A549 (cell line): ENCODE measurements around the gene CTRL. TPM values are rescaled to one million over a fixed set of nuclear protein-coding genes. Genes with fewer than 3 reads are reported as not detected.

Experiments
- ATAC-seq, 2 experiments: fragments of 200-7000 bp in 1 of 2; fragments of >200 bp in 1 of 2; cut with Nextera tagmentation in 1 of 2; cut with Tn5 transposase in 1 of 2; 3 replicates each; pipeline versions ENCODE4 v1.8.0 to v1.9.1; 2018 to 2020; ENCODE audit warnings: mild to moderate bottlenecking in 1 of 2, moderate library complexity in 1 of 2
- CTCF ChIA-PET: fragments of 300-600 bp; sonication (Branson Sonifier 250); formaldehyde crosslinking; extraction: SDS; loops from one replicate; lab custom pipeline; 2021; ENCODE audit warnings: antibody characterized with exemption, inconsistent platforms; lab: Yijun Ruan, JAX
- POLR2A ChIA-PET: fragments of 350-600 bp; formaldehyde crosslinking; extraction: SDS; loops from one replicate; lab custom pipeline; 2021; ENCODE audit warnings: antibody characterized with exemption, inconsistent platforms; lab: Yijun Ruan, JAX
- DNase-seq, 2 experiments: peaks; one replicate each; pipeline versions ENCODE4 v3.0.0 to v3.0.0-alpha.2; 2011 to 2016; ENCODE audit warnings: low read depth in 1 of 2, low spot score in 1 of 2
- FAIRE-seq: peaks from 2 replicates; lab custom pipeline; 2011; peaks lifted over from hg19 to GRCh38; lab: Jason Lieb, UNC
- H3K27ac ChIP-seq, 2 experiments: fragments of >200 bp; sonication (Bioruptor Twin); formaldehyde crosslinking; 3 replicates each; pipeline ENCODE4 v1.5.1; 2016 to 2017
- H3K4me1 ChIP-seq: fragments of >200 bp; sonication (Bioruptor Twin); formaldehyde crosslinking; 3 replicates; pipeline ENCODE4 v1.6.1; 2016
- H3K4me2 ChIP-seq: fragments of >200 bp; sonication (Bioruptor Twin); formaldehyde crosslinking; 3 replicates; pipeline ENCODE4 v1.6.1; 2016
- H3K4me3 ChIP-seq: fragments of >200 bp; sonication (Bioruptor Twin); formaldehyde crosslinking; 3 replicates; pipeline ENCODE4 v1.5.1; 2016
- H3K9me3 ChIP-seq: fragments of >200 bp; sonication (Bioruptor Twin); formaldehyde crosslinking; 3 replicates; pipeline ENCODE4 v1.6.1; 2016
- HDAC2 ChIP-seq: fragments of 200-600 bp; sonication (generic); IDR thresholded peaks from 2 replicates; pipeline ENCODE4 v1.6.1; 2016
- HEYL ChIP-seq: fragments of 250-450 bp; sonication (Bioruptor Pico); IDR thresholded peaks from 2 replicates; pipeline ENCODE4 v1.8.0; 2021; ENCODE audit warnings: mild to moderate bottlenecking, moderate library complexity
- HOXA7 ChIP-seq: fragments of 250-450 bp; sonication (Bioruptor Pico); IDR thresholded peaks from 2 replicates; pipeline ENCODE4 v1.5.0; 2020; ENCODE audit warnings: mild to moderate bottlenecking, moderate library complexity
- JUN ChIP-seq, 2 experiments: fragments of >200 bp; sonication (Bioruptor Twin); formaldehyde crosslinking; IDR thresholded peaks; 2 replicates in 1 of 2; 3 replicates in 1 of 2; pipeline ENCODE4 v1.6.1; 2016 to 2017
- JUNB ChIP-seq: fragments of >200 bp; sonication (Bioruptor Twin); formaldehyde crosslinking; IDR thresholded peaks from 2 replicates; pipeline ENCODE4 v1.6.1; 2016
- KDM5A ChIP-seq: fragments of 200-600 bp; sonication (generic); IDR thresholded peaks from 2 replicates; pipeline ENCODE4 v1.6.1; 2016; ENCODE audit warnings: antibody characterized with exemption, mild to moderate bottlenecking
- MAZ ChIP-seq: fragments of 150-350 bp; IDR thresholded peaks from 2 replicates; pipeline ENCODE4 v1.6.1; 2014; ENCODE audit warnings: antibody characterized with exemption, low read depth, low read length, borderline replicate concordance
- NFE2L2 ChIP-seq: fragments of 150-350 bp; conservative IDR thresholded peaks from 2 replicates; pipeline ENCODE4 v1.6.1; 2014; ENCODE audit warnings: low read length
- POLR2AphosphoS2 ChIP-seq: conservative IDR thresholded peaks from 2 replicates; pipeline ENCODE4 v1.6.1; 2012; ENCODE audit warnings: low read length, improper control_type of control experiment, inconsistent platforms
- TP53 ChIP-seq: fragments of 250-450 bp; sonication (Bioruptor Pico); IDR thresholded peaks from 2 replicates; pipeline ENCODE4 v1.5.0; 2021; ENCODE audit warnings: mild to moderate bottlenecking, moderate library complexity
- ZNF302 ChIP-seq: fragments of 250-450 bp; sonication (Bioruptor Pico); IDR thresholded peaks from 2 replicates; pipeline ENCODE4 v1.9.0; 2021; ENCODE audit warnings: inconsistent platforms, mild to moderate bottlenecking, moderate library complexity
- WGBS: methylation state at CpG from one replicate; pipeline ENCODE4 v1.1.6; 2017; ENCODE audit errors: missing lambda C conversion rate; 5-methylcytosine and 5-hydroxymethylcytosine counted together
- polyA plus RNA-seq, 4 experiments: library from polyadenylated mRNA; depleted of rRNA in 3 of 4; stranded (reverse); fragments of >200 nt; fragmentation: RNase III in 1 of 4; extraction: RNeasy Plus Mini Kit Qiagen cat#74134 plus additional on column Dnase treatment in 1 of 4; gene quantifications; 2 replicates in 3 of 4; 3 replicates in 1 of 4; pipeline ENCODE4 v1.2.3, GENCODE V29; 2011 to 2017
- TF ChIP-seq, protein P1 (sequence below): IDR thresholded peaks from 2 replicates; pipeline ENCODE4 v1.6.1; 2012; ENCODE audit warnings: low read depth, borderline replicate concordance
- TF ChIP-seq, protein P2 (sequence below): fragments of 250-450 bp; sonication (Bioruptor Pico); IDR thresholded peaks from 2 replicates; pipeline ENCODE4 v1.5.0; 2021; ENCODE audit warnings: mild to moderate bottlenecking, moderate library complexity, borderline replicate concordance
- TF ChIP-seq, protein P3 (sequence below): fragments of >200 bp; sonication (Bioruptor Twin); formaldehyde crosslinking; IDR thresholded peaks from 3 replicates; pipeline ENCODE4 v1.5.1; 2016
- TF ChIP-seq, protein P4 (sequence below): IDR thresholded peaks from 2 replicates; pipeline ENCODE4 v1.6.1; 2012

CTRL gene
- polyA plus RNA-seq, 2 of the 4 experiments (the other 2 are of a cell fraction) = 0.92 to 3.6 TPM

DNA sequence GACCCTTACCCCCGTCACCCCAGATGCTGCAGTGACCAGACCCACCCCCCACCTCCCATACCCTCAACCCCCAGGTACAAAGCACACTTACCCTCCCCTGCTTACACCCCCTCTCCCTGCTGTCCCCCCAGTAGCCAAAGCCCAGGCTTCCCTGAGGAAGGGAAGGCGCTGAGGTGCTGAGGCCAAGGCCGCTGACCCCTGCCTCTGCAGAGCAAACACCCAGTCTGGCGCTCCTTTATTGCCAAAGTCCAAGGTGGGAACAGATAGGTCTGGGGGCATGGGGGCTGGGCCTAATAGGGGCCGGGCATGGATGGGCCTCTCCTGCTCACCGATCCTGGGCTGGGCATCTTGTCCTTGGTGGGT lies 11.6 kb upstream of the CTRL start:
- ATAC-seq (no peak), DNase-seq (no peak), FAIRE-seq (no peak)
- TF ChIP-seq HOXA7 (CRISPR knock-in tag) (no peak), JUN (IDR thresholded peaks at IDR 0.05) (no peak), HDAC2 (no peak), NFE2L2 (no peak), MAZ (no peak), POLR2AphosphoS2 (no peak)
- TF ChIP-seq, protein P1, sequence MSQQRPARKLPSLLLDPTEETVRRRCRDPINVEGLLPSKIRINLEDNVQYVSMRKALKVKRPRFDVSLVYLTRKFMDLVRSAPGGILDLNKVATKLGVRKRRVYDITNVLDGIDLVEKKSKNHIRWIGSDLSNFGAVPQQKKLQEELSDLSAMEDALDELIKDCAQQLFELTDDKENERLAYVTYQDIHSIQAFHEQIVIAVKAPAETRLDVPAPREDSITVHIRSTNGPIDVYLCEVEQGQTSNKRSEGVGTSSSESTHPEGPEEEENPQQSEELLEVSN = no peak
- TF ChIP-seq, protein P2, sequence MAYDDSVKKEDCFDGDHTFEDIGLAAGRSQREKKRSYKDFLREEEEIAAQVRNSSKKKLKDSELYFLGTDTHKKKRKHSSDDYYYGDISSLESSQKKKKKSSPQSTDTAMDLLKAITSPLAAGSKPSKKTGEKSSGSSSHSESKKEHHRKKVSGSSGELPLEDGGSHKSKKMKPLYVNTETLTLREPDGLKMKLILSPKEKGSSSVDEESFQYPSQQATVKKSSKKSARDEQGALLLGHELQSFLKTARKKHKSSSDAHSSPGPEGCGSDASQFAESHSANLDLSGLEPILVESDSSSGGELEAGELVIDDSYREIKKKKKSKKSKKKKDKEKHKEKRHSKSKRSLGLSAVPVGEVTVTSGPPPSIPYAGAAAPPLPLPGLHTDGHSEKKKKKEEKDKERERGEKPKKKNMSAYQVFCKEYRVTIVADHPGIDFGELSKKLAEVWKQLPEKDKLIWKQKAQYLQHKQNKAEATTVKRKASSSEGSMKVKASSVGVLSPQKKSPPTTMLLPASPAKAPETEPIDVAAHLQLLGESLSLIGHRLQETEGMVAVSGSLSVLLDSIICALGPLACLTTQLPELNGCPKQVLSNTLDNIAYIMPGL (CRISPR knock-in tag) = no peak
- TF ChIP-seq, protein P3, sequence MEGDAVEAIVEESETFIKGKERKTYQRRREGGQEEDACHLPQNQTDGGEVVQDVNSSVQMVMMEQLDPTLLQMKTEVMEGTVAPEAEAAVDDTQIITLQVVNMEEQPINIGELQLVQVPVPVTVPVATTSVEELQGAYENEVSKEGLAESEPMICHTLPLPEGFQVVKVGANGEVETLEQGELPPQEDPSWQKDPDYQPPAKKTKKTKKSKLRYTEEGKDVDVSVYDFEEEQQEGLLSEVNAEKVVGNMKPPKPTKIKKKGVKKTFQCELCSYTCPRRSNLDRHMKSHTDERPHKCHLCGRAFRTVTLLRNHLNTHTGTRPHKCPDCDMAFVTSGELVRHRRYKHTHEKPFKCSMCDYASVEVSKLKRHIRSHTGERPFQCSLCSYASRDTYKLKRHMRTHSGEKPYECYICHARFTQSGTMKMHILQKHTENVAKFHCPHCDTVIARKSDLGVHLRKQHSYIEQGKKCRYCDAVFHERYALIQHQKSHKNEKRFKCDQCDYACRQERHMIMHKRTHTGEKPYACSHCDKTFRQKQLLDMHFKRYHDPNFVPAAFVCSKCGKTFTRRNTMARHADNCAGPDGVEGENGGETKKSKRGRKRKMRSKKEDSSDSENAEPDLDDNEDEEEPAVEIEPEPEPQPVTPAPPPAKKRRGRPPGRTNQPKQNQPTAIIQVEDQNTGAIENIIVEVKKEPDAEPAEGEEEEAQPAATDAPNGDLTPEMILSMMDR = no peak
- CTCF ChIA-PET = interaction anchor here (0.6 to 5.2 kb wide), 9 partner anchors 10 to 284 kb away, joined by 3 to 54 read pairs (median 5); no protein-coding TSS in a partner anchor
- H3K9me3 ChIP-seq = no peaks in the 10 kb centered on the region
- H3K4me2 ChIP-seq = no peak overlapping the region
- no peaks in the 10 kb centered on the region for H3K4me1 ChIP-seq
- 81% methylated on average over 4 of the region's 6 CpGs for WGBS
- H3K27ac ChIP-seq = no peak overlapping the region
- no peak overlapping the region for H3K4me3 ChIP-seq
- POLR2A ChIA-PET = no interaction called here

DNA sequence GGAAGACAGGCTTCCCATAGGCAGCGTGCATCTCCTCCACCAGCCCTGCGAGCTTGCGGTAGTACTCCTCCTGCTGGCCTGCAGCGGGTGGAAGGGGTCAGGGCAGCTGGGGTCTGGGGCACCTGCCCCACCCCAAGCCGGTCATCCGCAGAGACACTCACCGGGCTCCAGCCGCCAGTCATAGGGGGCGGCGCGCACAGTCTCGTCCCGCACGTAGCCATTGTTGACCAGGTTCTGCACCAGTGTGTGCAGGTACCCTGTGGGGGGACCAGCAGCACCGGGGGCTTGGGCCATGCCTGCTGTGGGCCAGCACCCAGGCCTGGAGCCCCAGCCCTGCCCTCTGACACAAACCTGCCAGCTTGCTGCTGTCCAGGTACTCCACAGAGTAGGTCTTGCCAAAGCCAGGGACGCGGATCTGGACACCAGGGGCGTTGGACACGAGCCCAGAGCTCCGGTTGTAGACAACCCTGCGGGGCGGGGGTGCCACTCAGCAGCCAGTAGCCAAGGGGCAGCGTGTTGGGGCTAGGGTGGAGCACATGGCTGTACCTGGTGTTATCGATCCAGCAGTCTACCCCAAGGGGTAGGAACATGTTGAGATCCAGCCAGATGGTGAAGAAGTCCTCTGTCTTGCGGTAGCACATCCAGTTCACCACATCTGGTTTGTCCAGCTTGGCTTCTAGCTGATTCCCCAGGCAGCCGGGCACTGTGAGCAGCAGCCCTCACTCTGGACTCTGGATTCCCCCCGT lies 11.0 kb upstream of the CTRL start:
- no peak overlapping the region for H3K27ac ChIP-seq
- ChIA-PET POLR2A (no interaction called here), CTCF (interaction anchor here (0.6 to 5.2 kb wide), 22 partner anchors 10 to 421 kb away, joined by 3 to 54 read pairs (median 4); no protein-coding TSS in a partner anchor)
- no peak overlapping the region for H3K4me3 ChIP-seq
- no peak for DNase-seq
- H3K4me1 ChIP-seq = no peaks in the 10 kb centered on the region
- TF ChIP-seq HEYL (CRISPR knock-in tag) (no peak), JUNB (no peak), ZNF302 (CRISPR knock-in tag) (no peak), TP53 (no peak), KDM5A (no peak)
- TF ChIP-seq, protein P2 (CRISPR knock-in tag) = no peak
- TF ChIP-seq, protein P4, sequence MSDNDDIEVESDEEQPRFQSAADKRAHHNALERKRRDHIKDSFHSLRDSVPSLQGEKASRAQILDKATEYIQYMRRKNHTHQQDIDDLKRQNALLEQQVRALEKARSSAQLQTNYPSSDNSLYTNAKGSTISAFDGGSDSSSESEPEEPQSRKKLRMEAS = 0 out of 2 replicates have a peak, but pooled peaks have one; percentile 6
- TF ChIP-seq, protein P1 = no peak
- WGBS = 92% methylated on average over 24 of the region's 27 CpGs
- no peak for FAIRE-seq
- no peak overlapping the region for H3K4me2 ChIP-seq
- peak in 1 of 2 experiments; percentile 30; a peak in 3 of 6 replicates for ATAC-seq
- no peaks in the 10 kb centered on the region for H3K9me3 ChIP-seq
